IPS-15b (cell line): ENCODE measurements around the gene FOXA2.

Experiments used
- H3K27me3 ChIP-seq: one replicate; pipeline ENCODE4 v1.6.1; 2013; ENCODE audit warnings: low read length; ENCODE audit not compliant: control insufficient read depth, insufficient read depth
- H3K36me3 ChIP-seq: one replicate; pipeline ENCODE4 v1.6.1; 2013; ENCODE audit warnings: low read length; ENCODE audit not compliant: control insufficient read depth, insufficient read depth
- H3K4me1 ChIP-seq: one replicate; pipeline ENCODE4 v1.6.1; 2013; ENCODE audit warnings: mild to moderate bottlenecking, low read length; ENCODE audit not compliant: control insufficient read depth, insufficient read depth
- H3K4me3 ChIP-seq: one replicate; pipeline ENCODE4 v1.5.1; 2013; ENCODE audit warnings: low read depth, low read length
- H3K9ac ChIP-seq: one replicate; pipeline ENCODE4 v1.6.1; 2013; ENCODE audit warnings: low read depth, mild to moderate bottlenecking, low read length
- H3K9me3 ChIP-seq: one replicate; pipeline ENCODE4 v1.6.1; 2013; ENCODE audit warnings: mild to moderate bottlenecking, low read length; ENCODE audit not compliant: control insufficient read depth, insufficient read depth

Gene FOXA2

DNA sequence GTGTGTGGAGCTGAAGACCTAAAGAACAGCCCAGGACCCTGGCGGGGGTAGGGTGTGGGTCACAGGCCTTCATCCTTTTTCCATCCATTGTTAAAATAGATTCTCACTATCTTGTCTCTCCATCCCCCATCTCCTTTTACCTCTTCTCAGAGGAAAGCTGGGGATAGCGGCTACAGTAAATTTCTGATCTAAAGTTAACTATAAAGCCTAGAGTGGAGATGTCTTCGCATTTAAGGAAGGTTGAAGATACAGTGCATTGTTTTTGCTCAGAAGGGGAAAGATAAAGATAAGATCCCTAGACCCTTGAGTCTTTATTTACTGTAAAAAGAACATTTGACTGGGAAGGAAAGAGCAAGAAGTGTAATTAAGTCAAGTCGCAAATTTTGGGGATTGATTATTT is 8.6 kb downstream of the FOXA2 start:
- peaks cover 94% of the 10 kb centered on the region for H3K27me3 ChIP-seq
- no peak overlapping the region for H3K9ac ChIP-seq
- no peak overlapping the region for H3K4me3 ChIP-seq
- no peaks in the 10 kb centered on the region for H3K9me3 ChIP-seq
- H3K4me1 ChIP-seq: peaks cover 59% of the 10 kb centered on the region
- no peaks in the 10 kb centered on the region for H3K36me3 ChIP-seq

DNA sequence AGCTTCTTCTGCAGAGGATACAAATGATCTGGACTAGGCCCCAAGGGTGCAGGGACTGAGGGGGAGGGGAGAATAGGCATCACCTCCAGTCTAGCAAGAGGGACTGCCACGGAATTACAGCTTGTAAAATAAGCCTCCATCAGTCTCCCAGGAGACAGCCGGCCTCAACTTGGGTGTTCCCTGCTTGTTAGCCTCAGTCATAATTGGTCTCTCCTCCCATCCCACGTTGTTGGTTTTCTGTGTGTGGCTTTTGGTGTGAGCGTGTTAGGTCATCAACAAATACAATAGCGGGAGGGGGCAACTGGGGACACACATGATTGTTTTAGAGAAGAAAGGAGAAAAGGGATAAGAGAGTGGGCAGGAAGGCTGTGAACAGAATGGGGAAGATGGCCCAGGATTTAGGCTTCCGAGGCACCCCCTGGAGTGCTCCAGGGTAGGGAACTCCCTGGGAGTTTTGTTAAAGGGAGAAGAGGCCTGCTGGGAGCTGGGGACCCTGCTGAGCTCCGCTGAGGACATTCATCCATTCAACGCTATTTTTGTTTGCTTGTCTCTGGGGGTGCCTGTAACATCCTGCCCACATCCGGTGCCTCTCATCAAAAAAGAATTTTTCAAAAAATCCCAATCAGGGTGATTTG is 9.2 kb downstream of the FOXA2 start:
- Histone ChIP-seq H3K4me3 (no peak overlapping the region), H3K9ac (no peak overlapping the region), H3K4me1 (peaks cover 61% of the 10 kb centered on the region), H3K36me3 (no peaks in the 10 kb centered on the region), H3K27me3 (peaks cover 94% of the 10 kb centered on the region), H3K9me3 (no peaks in the 10 kb centered on the region)

DNA sequence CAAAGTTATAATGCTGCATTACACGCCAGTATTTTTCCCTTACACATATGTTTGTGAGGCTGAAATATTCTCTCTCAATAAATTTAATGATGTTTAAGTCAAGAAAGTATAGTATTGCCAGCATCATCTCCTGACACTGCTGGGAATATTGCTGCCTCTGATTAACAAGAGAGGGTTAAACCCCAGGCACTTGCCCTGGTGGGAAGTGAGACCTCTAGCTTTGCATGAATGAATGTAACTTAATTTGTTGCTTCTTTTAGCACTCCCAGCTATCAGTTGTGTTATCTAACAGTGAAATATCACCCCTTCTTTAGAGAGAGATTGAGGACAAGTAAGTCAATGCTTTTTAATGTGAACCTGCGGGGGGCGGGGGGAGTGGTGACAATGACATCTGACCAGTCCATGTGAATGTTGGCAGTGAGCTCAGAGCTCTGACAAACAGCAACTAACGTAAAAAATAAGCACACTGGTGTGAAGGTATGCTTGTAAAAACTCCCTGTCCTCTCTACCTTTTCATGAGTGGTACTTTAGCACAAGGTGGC is 9.8 kb downstream of the FOXA2 start:
- Histone ChIP-seq H3K36me3 (no peaks in the 10 kb centered on the region), H3K4me3 (no peak overlapping the region), H3K9ac (no peak overlapping the region), H3K4me1 (peaks cover 55% of the 10 kb centered on the region), H3K27me3 (peaks cover 94% of the 10 kb centered on the region), H3K9me3 (no peaks in the 10 kb centered on the region)

DNA sequence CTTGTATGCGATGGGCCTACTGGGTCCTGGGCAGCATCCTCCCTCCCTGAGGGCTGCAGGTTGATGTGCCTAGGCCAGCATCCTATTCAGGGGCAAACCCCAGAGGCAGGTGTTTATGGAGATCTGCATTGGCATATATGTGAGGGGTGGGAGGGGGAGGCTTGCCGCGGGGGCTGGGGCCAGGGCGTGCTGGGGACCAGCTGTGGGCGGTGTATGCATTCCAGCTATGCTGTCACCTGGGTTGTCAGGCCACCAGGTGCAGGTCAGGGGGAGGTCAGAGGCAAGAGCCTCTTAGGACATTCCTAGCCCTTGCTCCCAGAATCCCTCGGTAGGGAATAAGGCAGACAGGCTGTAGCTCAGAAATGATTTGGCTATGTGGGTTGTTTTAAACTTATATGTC is 11.9 kb downstream of the FOXA2 start:
- H3K9ac ChIP-seq: no peak overlapping the region
- peaks cover 99% of the 10 kb centered on the region for H3K27me3 ChIP-seq
- H3K4me1 ChIP-seq: peaks cover 53% of the 10 kb centered on the region
- H3K4me3 ChIP-seq: peak overlapping the region; percentile 11
- no peaks in the 10 kb centered on the region for H3K9me3 ChIP-seq
- H3K36me3 ChIP-seq: no peaks in the 10 kb centered on the region

DNA sequence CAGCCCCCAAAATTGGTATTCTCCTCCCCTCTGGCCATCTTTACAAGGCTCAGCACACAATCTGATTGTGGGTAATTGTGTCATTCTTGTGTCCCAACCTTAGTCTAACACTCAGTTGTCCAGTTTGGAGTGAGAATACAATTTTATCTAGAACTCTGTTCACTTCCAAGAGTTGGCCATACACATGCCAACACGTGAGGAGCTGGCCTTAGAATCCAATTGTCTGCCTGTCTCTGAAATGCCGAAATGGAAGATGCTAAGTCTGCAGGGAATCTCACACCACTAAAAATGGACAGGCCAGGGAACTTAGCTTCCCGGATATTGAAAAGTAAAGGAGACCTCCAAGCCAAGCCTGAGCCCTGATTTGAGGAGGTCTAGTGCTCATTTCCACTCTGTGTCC is 12.3 kb downstream of the FOXA2 start:
- H3K9ac ChIP-seq: no peak overlapping the region
- H3K4me3 ChIP-seq: no peak overlapping the region
- H3K36me3 ChIP-seq: no peaks in the 10 kb centered on the region
- no peaks in the 10 kb centered on the region for H3K9me3 ChIP-seq
- H3K4me1 ChIP-seq: peaks cover 56% of the 10 kb centered on the region
- peaks cover 99% of the 10 kb centered on the region for H3K27me3 ChIP-seq

DNA sequence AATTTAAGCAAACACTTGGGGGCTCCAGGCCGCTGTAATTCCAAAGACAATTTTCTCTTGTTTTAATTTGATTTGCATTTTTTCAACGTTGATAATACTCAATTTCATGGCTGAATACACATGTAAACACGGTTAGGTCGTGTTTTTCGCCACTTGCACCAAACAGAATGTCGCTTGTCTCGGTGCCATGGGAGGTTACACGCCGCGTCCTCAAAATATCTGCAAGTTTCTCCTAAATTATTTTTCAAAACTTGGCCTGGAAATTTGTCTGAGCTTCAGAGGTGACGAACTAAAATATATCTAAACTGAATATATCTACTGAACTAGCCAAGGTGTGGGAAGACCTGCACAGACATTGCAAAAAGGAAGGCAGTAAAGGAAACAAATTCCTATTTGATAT is 15.0 kb downstream of the FOXA2 start:
- H3K27me3 ChIP-seq: peaks cover 99% of the 10 kb centered on the region
- H3K9ac ChIP-seq: no peak overlapping the region
- H3K36me3 ChIP-seq: no peaks in the 10 kb centered on the region
- H3K4me1 ChIP-seq: peaks cover 47% of the 10 kb centered on the region
- peak overlapping the region; percentile 41 for H3K4me3 ChIP-seq
- H3K9me3 ChIP-seq: no peaks in the 10 kb centered on the region

DNA sequence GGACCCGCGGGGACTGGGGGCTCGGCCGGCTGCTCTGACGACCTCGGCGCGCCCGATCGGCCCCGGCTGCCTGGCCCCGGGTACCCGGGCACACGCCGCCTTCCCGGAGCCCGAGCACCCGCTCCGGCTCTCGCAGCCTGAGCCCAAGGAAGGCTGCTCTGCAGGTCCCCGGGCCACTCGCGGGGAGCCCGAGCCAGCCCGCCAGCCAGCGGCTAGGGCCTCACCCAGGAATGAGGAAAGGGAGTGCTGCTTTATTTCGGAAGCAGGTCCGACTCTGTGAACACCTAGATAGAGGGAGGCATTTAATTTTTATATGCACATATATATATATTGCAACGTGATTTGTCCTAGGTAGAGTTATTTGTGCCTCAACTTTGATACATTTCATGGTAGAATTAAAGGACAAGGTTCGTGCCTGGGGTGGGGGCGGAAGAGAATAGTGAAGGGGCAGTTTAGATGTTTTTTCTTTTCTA is 15.5 kb downstream of the FOXA2 start:
- Histone ChIP-seq H3K4me1 (peaks cover 49% of the 10 kb centered on the region), H3K4me3 (peak overlapping the region; percentile 41), H3K36me3 (no peaks in the 10 kb centered on the region), H3K9me3 (no peaks in the 10 kb centered on the region), H3K27me3 (peaks cover 99% of the 10 kb centered on the region), H3K9ac (no peak overlapping the region)

DNA sequence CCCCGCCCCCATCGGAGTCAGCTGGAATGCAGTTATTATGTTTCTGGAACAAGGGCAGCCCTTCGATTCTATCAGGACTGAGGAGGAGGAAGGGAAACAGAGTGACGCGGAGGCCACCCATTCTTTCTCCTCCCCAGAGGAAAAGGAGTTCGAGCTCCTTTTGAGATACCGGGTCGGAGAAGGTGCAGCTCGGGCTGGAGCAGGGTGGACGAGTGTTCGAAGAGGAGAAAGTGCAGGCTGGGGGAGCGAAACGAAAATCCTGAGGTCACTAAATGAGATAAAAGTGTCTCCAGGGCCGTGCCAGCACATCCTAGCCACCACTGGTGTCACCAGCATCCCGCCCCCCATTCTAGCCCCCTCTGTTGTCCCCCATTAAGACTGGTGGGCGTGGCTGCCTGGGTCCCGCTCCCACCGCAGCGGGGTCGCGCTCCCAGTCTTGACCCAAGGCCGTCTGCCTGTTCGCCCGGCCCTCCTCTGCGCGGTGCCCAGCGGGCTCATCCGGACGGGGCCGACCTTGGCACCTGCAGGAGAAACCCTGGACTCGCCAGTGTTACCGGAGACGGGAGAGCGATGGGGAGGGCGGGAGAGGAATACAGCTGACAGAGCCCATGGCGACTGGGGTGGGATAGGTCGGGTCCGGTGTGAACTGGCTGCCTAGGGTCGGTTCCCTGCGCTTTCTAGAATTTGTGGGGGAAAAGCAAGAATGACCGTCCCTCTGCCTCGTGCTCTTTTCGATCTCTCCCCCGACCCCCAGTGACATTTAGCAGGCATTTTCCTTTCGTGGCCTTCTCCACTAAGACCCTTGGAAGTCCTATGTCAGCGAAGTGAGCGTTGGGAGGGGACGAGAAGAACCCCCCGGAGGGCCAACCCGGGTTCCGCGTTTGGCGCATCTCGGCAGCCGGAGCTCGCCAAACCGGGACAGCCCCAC is 16.2 kb downstream of the FOXA2 start:
- Histone ChIP-seq H3K27me3 (peaks cover 99% of the 10 kb centered on the region), H3K9ac (no peak overlapping the region), H3K4me1 (peaks cover 52% of the 10 kb centered on the region), H3K36me3 (no peaks in the 10 kb centered on the region), H3K4me3 (peak overlapping the region; percentile 41), H3K9me3 (no peaks in the 10 kb centered on the region)

DNA sequence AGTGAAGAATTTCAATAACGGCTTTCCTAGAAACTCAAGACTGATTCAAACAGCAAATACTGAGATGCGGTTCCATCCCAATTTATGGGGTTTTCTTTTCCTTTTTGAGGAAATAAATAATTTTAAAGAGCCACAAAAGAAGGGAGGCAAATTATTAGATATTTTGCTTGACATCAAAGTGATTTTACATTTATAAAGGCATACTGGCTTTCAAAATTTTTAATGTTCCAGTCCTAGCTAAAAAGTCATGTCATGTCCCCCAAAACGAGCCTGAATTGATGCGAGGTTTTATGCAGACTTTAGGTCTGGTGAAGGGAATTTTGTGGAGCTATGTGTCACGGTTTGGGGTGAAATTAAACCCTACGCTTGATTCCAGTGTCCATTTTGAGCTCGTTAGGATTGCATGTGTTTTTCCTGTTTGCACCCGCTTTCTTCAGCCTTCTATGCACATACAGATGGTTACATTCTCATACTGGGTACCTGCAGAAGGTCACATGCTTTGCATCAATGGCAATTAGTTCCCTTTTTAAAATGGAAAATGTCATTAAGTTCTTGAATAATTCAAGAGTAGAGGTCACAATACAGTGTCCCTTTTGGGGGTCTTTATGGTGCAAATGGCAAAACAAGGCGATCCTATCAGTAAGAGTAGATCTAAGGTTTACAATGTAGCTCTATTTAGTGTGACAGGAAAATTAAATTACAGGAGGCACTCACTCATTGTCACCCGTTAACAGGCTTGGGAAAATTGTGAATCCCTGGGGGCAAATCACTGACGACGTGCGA is 17.3 kb downstream of the FOXA2 start:
- no peak overlapping the region for H3K4me3 ChIP-seq
- H3K9ac ChIP-seq: no peak overlapping the region
- peaks cover 57% of the 10 kb centered on the region for H3K4me1 ChIP-seq
- H3K27me3 ChIP-seq: peaks cover 100% of the 10 kb centered on the region
- no peaks in the 10 kb centered on the region for H3K9me3 ChIP-seq
- no peaks in the 10 kb centered on the region for H3K36me3 ChIP-seq

DNA sequence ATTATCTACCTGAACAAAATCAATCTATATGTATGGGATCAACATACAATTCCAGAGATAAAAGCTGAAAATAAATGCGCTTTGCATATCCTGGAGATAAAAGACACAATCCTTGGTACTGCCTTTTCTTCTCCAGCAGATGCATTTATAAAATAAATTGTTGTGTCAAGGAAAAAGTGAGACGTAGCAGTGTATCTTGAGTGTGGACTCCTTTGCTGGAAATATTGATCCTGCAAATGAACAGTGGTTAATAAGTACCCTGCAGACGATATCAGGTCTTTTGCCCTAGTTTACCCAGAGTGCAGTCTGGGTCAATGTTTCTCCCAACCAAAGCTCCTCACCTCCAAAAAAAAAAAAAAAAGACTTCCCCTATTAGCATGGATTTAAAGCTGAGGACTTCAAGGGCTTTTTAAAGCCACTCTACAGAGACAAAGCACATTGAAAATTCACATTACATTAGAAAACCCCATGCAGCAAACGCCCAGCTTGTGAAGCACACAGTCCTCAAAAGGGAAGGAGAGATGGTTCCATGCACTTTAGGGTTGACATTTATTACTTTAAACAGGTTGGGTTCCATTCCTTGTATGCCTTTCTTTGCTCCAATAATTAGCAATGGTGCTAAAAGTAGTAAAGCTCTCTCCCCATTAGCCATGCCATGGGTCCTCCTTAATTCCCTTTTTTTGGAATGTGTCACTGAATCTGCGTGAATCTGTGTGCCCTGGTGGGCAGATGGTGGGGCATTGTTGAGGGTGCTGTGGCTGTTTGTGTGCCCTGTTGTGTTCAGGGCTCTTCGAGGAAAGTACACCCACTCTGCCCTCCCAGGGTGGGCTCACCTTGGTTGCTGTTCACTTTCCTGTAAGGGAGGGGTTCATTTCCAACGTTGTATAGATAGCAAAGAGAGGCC is 21.1 kb downstream of the FOXA2 start:
- H3K27me3 ChIP-seq: peaks cover 100% of the 10 kb centered on the region
- H3K36me3 ChIP-seq: no peaks in the 10 kb centered on the region
- no peak overlapping the region for H3K4me3 ChIP-seq
- no peaks in the 10 kb centered on the region for H3K9me3 ChIP-seq
- peaks cover 66% of the 10 kb centered on the region for H3K4me1 ChIP-seq
- no peak overlapping the region for H3K9ac ChIP-seq
